Peyer's patch (tissue), 4 donors: ENCODE measurements around the gene SMIM3. TPM values are rescaled to one million over a fixed set of nuclear protein-coding genes. Genes with fewer than 3 reads are reported as not detected.

ENCODE experiments used
- DNase-seq, 3 donors: peaks; one replicate each; pipeline ENCODE4 v3.0.0-alpha.2; 2017 to 2019
- H3K27ac ChIP-seq, 4 donors: fragments of 200-600 bp; sonication (generic); one replicate each; pipeline ENCODE4 v1.5.1; 2016 to 2019
- H3K27me3 ChIP-seq, 2 donors: fragments of 200-600 bp; sonication (generic); one replicate each; pipeline ENCODE4 v1.5.1; 2019
- H3K36me3 ChIP-seq, 3 donors: fragments of 200-600 bp; sonication (generic); one replicate each; pipeline ENCODE4 v1.5.1; 2016 to 2019
- H3K4me1 ChIP-seq, 4 donors: fragments of 200-600 bp; sonication (generic); one replicate each; pipeline ENCODE4 v1.5.1; 2016 to 2019
- H3K4me3 ChIP-seq, 4 donors: fragments of 200-600 bp; sonication (generic); 1 replicate in 3 of 4; 2 replicates in 1 of 4; pipeline ENCODE4 v1.5.1; 2016 to 2019; ENCODE audit warnings: mild to moderate bottlenecking in 1 of 4
- H3K9me3 ChIP-seq, 4 donors: fragments of 200-600 bp; sonication (generic); one replicate each; pipeline ENCODE4 v1.5.1; 2016 to 2019; ENCODE audit warnings: mild to moderate bottlenecking in 1 of 4
- CTCF ChIP-seq, 6 experiments: fragments of 450-650 bp in 4 of 6; fragments of 200-600 bp in 2 of 6; sonication (generic) in 1 of 6; IDR thresholded peaks; one replicate each; pipeline ENCODE4 v1.5.1; 2017 to 2019; ENCODE audit warnings: antibody characterized with exemption in 6 of 6, mild to moderate bottlenecking in 3 of 6, moderate library complexity in 1 of 6
- POLR2A ChIP-seq, 2 donors: fragments of 450-650 bp; IDR thresholded peaks; one replicate each; pipeline ENCODE4 v1.5.1; 2017; ENCODE audit warnings: antibody characterized with exemption in 2 of 2, mild to moderate bottlenecking in 2 of 2, moderate library complexity in 2 of 2
- total RNA-seq, 4 donors: library from RNA; depleted of rRNA; stranded (reverse); fragments of >200 nt; gene quantifications; one replicate each; pipeline ENCODE4 v1.1.0, GENCODE V29; 2016

SMIM3 gene
- total RNA-seq, 4 donors from 2014 or later, result 12.7 to 82.5 (median 23.6) TPM

- DNase-seq, result no peak
- TF ChIP-seq CTCF (IDR thresholded peaks at IDR 0.05), result no peak
- no peak for TF ChIP-seq POLR2A (IDR thresholded peaks at IDR 0.05)
- Histone ChIP-seq H3K27me3 (no peaks in the 10 kb centered on the region), H3K9me3 (no peaks in the 10 kb centered on the region), H3K27ac (no peak overlapping the region), H3K4me1 (no peaks in the 10 kb centered on the region), H3K4me3 (no peak overlapping the region), H3K36me3 (no peaks in the 10 kb centered on the region)
Observed at GRCh38 chr5:150766251-150766650, 12.3 kb upstream of the SMIM3 start.

GRCh38 chr5:150771034-150771795, 7.3 kb upstream of the SMIM3 start:
- Histone ChIP-seq H3K27me3 (no peaks in the 10 kb centered on the region), H3K4me3 (no peak overlapping the region), H3K36me3 (no peaks in the 10 kb centered on the region), H3K9me3 (no peaks in the 10 kb centered on the region), H3K27ac (no peak overlapping the region), H3K4me1 (no peaks in the 10 kb centered on the region)
- DNase-seq, result no peak
- TF ChIP-seq CTCF (IDR thresholded peaks at IDR 0.05), result no peak
- TF ChIP-seq POLR2A (IDR thresholded peaks at IDR 0.05), result no peak

- DNase-seq, result no peak
- H3K27me3 ChIP-seq, result no peaks in the 10 kb centered on the region
- H3K27ac ChIP-seq, result no peak overlapping the region
- H3K4me1 ChIP-seq, result no peaks in the 10 kb centered on the region
- H3K9me3 ChIP-seq, result no peaks in the 10 kb centered on the region
- no peak for TF ChIP-seq POLR2A (IDR thresholded peaks at IDR 0.05)
- TF ChIP-seq CTCF (IDR thresholded peaks at IDR 0.05), result no peak
- no peak overlapping the region for H3K4me3 ChIP-seq
- H3K36me3 ChIP-seq, result no peaks in the 10 kb centered on the region
Observed at GRCh38 chr5:150774145-150774544, 4.4 kb upstream of the SMIM3 start.

GRCh38 chr5:150777685-150778084, 872 bp upstream of the SMIM3 start:
- H3K27me3 ChIP-seq, result no peaks in the 10 kb centered on the region
- H3K4me1 ChIP-seq, result peaks cover 0 to 35% (median 13%) of the 10 kb centered on the region in 4 donors
- H3K36me3 ChIP-seq, result no peaks in the 10 kb centered on the region
- H3K27ac ChIP-seq, result peak overlapping the region; percentile 81 to 95 (median 90)
- peak overlapping the region in 2 of 4 donors; percentile 79 to 89 for H3K4me3 ChIP-seq
- TF ChIP-seq CTCF (IDR thresholded peaks at IDR 0.05), result no peak
- TF ChIP-seq POLR2A (IDR thresholded peaks at IDR 0.05), result no peak
- no peaks in the 10 kb centered on the region for H3K9me3 ChIP-seq
- no peak for DNase-seq

GRCh38 chr5:150778088-150778516, 455 bp upstream of the SMIM3 start:
- peak overlapping the region; percentile 81 to 95 (median 90) for H3K27ac ChIP-seq
- TF ChIP-seq POLR2A (IDR thresholded peaks at IDR 0.05) (no peak), CTCF (IDR thresholded peaks at IDR 0.05) (no peak)
- no peaks in the 10 kb centered on the region for H3K27me3 ChIP-seq
- H3K36me3 ChIP-seq, result no peaks in the 10 kb centered on the region
- H3K4me1 ChIP-seq, result peaks cover 0 to 39% (median 16%) of the 10 kb centered on the region in 4 donors
- no peak for DNase-seq
- H3K4me3 ChIP-seq, result peak overlapping the region; percentile 67 to 89 (median 73)
- no peaks in the 10 kb centered on the region for H3K9me3 ChIP-seq
